GM18870 (cell line): ENCODE data around the gene CGA.
A peak's percentile ranks its signal among the peaks of the same experiment; 100 is the strongest.

Source experiments
- ATAC-seq: cut with Tn5 transposase; IDR thresholded peaks from one replicate; pipeline ENCODE4 v1.9.1; 2021; ENCODE audit warnings: moderate library complexity; ENCODE audit not compliant: unreplicated experiment

Gene CGA

DNA sequence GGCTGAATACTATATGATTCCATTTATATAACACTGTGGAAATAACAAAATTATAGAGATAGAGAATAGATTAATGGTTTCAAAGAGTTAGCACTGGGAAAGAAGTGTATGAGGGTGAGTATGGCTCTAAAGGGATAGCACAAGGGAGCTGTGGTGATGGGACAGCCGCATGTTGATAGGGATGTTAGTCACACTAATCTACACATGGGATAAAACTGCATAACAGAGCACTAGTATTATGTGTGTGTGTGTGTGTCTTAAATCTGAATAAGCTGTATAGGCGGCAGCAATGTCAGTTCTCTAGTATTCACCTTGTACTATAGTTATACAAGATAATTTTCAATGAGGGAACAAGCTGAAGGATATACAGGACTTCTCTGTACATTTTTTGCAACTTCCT is 5.8 kb downstream of the CGA start:
- no peak for ATAC-seq

DNA sequence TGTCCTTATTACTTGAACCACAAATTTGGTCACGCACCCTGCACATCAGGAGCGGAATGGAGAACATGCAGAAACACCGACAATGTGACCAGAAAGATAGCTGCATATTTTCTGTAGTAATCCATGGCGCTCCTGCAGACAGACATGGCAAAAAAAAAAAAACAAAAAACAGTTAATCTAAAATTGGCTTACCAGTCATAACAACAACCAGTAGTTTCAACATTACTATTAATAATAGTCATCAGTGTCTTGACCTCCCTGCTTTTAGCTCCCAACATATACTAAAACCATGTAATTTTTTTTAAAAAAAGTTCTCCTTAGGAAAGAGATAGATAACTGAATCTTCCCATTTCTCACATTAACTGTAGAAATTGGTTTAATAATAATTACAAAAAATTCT is 6.8 kb downstream of the CGA start:
- peak; percentile 89 for ATAC-seq

DNA sequence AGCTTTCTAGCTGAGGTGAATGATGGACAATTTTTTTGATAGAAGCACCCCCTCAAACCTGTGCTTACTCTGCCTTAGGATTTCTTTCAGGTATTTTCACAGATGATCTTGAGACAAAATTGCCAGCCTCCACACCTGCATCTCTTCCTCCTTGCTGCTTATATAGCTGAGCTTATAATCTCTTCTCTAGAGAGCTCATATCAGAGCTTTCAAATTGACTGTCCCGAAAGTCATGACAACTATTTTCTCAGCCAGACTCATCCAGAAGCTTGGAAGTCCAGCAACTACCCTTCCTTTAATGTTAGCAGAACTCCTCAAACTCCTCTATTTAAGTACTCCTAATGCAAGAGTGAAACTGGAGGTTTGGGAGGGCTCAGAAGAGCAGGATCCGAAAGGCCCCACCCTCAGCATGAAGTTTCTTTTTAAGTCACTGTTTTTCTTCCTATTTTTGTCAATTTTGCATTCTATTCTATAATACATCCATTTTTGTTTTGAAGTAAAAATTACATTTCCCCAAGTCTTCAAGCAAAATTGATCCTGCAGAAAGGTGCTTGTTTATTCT is 12.7 kb downstream of the CGA start:
- peak; percentile 62 for ATAC-seq

DNA sequence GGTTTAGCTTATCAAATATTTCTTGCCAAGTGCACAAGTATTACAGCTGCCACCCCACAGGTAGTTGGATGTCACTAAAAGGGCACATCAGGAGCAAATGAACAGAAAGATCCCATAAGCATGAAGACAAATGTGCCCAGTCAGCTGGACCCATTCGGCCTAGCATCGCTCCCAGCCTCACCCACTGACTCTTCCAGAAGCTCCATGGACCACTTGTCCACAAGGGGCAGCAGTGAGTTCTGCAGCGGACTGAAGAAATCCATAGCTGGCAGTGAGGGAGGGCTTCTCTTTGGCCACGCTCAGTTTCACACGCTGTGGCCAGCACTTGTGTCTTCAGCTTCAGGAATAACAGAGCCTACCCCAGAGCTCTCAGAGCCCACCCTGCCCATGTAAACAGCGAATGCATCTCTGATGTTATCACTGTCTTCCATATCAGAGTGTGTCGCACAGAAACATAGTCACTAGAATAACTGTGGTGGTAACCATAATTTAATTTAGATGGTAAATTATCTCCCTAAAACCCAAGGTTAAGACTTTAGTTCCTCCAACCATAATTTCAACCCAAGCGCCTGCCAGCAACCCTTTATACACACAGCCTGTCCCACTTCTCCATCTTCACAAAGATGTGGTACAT is 15.8 kb downstream of the CGA start:
- ATAC-seq = peak; percentile 59

DNA sequence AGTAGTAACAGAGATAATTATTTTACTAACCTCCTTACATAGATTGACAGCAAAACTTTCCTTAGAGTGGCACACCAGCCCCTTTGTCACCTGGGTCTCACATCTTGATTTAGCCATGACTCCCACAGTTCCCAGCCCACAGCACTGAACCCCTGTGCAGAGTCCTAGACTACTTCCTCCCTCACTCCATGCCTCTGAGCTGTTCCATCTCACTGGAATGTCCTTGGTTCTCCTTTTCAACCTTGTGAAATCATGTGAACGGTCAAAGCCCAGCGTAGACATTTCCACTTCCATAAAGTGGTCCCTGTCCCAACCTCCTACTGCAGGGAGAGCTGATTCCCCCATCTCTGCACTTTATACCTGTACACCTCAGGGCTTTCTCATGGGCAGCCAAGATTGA is 19.7 kb downstream of the CGA start:
- no peak for ATAC-seq

DNA sequence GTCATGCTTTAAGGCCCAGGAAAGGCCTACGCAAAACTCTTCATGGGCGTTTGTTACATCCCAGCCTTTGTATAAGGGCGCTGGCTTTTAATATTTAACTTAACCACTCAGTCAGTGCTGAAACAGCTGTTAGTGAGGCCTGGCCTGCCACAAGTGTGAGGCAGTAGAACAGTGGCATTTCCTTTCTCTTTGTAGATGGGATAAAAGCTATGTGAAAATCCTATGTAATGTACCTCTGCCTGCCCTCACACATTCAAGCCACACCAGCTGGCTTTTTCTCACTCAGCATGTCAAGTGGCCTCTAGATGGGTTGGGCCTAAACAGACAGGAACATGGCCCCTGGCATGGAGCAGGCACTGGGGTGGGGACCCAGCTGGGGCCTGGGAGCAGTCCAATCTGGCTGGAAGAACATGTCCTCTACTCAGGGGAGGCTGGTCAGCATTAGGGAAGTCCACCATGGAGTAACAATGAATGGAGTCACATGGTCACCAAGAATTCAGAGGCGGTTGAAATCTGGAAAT is 20.7 kb downstream of the CGA start:
- ATAC-seq = peak; percentile 47

DNA sequence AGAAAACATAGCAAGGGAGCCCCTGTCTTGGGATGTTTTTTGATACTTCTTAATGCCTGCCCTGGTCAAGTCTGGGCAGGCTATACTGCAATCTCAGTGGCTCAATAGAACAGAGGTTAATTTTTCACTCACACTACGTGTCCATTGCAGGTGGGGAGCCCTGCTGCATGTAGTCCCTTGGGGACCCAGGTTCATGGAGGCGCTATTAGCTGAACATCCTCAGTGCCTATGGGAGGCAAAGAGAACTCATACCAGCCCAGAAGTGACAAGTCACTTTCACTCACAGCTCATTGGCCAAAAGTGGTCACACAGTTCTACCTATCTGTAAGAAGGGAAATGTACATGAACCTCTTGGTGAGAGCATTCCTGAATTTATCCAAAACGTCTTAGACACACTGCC is 23.2 kb downstream of the CGA start:
- ATAC-seq = no peak

DNA sequence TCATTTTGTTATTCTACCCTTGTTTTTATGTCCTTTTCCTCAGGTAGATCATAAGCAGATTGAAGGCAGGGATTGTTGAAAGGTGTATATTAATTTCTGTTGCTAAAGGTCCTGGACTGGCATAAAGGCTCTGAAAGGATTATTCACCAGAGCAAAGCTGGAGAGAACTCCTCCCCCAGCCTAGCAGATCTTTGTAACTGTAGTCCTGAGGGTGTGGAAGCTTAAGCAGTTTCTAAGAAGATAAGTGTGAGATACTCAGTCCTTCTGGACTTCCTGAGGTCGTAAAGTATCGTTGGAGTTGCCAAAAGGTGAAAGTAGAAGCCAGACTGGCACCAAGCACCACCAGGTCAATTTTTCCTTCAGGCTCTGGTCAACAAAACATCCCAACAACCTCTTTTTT is 24.2 kb downstream of the CGA start:
- ATAC-seq = no peak

DNA sequence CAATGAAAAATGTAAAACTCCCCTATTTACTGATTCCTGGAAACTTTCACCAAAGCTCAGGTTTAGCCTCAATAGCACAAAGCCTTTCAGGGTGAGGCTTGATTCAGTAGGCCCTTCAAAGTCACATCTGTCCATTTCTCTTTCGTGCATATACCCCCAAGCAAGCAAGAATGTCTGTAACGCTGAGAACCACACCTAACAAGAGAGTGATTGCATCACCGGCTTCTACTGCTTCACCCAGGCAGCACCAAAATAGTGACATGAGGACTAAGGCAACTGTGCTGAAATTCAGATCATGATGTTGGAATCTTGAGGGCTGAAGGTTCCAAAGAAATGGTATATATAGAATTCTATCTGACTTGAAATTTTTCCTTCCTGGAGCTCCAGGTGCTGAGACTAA is 26.1 kb downstream of the CGA start:
- no peak for ATAC-seq

DNA sequence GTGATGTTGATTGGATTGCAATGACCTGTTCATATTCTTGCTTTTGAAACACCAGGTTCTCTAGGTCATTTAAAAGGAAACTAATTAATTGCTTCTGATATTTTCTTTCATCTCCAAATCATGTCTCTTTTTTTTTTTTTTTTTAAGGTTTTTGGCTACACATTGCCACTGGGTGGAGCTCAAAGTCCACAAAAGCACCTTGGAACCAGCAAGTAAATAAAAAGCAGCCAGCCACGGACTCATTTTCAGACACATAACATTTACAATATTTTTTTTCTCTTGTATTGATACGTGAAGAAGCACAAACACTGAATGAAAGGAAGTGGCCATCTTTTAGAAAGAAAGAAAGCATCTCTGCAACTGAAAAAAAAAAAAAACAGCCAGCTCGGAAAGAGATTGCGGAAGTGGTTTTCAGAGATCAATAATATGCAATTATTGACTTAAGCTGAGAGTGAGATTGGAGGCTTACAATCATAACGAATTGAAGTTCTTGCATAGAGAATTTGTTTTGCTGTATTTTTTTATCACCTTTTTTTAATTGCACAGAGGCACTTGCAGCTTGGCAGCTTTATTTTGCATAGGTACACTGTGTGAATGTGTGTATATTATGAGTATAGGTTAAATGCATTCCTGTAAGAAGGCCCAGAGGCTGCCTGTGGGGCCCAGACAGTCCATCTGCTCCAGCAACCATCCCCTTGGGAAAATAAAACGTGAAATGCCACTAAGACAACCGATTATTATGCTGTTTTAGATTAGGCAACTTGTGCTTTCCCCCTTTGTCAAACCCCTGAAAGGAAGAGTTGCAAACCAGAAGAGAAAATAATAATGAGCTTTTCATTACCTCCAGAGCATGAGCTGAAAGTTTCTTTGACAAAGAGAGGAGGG is 28.2 kb downstream of the CGA start:
- ATAC-seq = no peak

DNA sequence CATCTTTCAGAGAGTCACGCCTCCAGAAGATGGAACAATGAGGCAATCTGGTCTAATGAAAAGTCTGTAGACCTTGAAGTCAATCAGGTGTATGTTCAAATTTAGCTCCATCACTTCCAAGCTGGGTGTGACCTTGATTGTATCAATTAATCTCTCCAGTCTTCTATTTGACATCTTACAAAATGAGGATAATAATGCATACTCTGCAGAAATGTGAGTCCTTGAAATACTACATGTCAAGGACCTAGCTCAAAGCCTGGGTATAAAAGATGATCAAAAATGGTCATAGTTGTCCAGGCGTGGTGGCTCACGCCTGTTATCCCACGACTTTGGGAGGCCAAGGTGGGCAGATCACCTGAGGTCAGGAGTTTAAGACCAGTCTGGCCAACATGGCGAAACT is 29.8 kb downstream of the CGA start:
- no peak for ATAC-seq

DNA sequence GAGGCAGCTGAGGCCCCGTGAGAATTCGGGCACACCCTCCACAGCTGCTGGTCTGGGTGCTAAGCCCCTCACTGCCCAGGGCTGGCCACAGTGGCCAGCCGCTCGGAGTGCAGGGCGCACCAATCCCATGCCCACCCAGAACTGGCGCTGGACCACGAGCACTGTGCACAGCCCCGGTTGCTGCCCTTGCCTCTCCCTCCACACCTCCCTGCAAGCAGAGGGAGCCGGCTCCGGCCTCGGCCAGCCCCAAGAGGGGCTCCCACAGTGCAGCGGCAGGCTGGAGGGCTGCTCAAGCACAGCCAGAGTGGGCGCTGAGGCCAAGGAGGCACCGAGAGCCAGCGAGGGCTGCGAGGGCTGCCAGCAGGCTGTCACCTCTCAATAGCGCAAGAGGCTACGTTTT is 35.0 kb downstream of the CGA start:
- no peak for ATAC-seq

DNA sequence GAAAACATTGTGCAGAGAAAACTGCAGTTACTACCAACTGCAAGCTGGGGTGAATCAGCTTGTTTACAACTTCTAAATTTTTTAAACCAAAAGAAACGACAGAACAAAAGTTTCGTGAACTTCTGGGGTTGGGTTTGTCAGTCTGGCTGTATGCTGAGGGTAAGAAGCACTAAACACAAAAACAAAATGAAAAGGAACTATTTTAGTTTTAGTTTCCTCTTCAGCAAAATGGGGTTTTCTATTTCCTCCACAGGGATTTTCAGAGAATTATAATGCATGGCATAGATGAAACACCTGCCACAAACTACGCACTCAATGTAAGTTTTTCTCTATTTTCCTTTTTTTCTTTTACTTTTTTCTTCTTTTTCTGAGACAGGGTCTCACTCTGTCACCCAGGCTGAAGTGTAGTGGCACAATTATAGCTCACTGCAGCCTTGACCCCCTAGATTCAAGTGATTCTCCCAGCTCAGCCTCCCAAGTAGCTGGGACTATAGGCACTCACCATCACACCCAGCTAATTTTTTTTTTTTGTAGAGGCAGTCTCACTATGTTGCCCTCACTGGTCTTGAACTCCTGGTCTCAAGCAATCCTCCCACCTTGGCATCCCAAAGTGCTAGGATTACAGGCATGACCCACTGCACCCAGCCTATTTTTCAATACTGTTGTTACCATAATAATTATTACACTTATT is 40.6 kb downstream of the CGA start:
- peak; percentile 45 for ATAC-seq

DNA sequence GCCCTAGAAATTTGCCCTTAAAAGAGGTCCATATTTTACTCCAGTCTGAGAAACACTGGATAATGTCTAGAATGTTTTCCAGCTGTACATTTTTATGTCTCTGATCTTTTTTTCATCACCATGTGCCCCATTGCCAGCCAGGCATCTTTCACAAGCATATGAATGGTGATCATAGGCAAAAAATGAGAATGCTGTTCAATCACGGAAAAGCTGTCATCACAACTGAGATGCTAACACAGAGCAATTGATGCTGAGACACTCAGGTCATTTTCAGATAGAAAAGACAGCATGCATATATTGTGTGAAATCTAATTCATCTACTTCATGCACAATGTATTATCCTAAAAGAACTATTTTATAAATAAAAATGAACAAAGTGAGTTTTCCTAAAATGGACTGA is 41.6 kb downstream of the CGA start:
- ATAC-seq = no peak

DNA sequence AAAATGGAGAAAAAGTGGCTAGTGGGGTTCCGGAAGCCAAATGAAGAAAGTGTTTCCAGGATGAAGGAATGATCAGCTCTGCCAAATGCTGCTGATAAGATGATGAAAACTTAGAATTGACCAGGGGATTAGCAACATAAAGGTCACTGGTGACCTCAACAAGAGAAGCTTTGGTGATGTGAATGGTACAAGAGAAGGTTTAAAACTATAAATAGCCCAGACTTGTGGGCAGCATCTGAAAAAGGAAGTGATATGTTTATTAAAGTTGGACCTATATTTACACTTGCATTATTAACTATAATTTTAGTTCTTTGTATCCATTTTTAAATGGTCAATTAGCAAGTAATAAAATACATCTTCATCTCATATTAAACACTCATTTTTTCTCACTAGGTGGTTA is 45.1 kb downstream of the CGA start:
- ATAC-seq = no peak

DNA sequence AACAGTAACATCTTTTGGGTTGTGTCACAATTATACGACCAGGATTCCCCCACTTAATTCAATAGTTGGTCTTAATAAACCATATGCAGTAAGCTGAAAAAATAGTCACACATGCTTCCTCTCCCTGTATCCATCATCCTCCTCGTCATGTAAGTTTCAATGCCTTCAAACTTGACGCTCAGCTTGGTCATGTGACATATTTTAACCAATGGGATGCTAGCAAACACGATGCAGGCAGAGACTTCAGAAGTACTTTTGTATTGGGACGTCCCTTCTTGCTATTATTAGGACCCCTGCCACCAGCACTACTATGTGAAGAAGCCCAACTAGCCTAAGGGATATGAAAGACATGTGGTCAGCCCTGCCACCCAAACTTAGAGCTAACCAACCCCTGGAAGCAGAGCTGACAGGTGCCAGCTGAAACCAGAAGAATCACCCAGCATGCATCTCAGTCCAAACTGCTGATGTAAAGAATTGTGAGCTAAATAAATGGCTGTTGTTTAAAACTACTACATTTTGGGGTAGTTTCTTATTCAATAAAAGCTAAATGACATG is 49.3 kb downstream of the CGA start:
- no peak for ATAC-seq

DNA sequence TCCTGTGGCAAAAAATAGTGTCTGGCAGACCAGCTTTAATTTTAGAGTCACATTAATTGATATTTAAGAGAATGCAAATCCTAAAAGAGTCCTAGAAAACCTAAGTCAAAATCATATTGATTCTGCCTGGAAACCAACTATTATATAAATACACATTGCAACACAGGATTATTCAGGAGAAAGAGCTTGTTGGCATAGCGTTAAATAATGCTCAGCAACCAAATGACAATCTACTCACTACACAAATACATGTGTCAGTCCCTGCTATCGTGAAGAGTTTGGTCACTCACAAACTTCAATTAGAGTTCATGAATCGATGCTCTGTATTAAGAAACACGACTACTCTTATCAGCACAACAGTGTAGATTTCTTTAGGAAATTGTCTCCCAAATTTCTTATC is 54.2 kb downstream of the CGA start:
- no peak for ATAC-seq
